Activated naive CD4-positive, alpha-beta T cell treated with anti-CD3 and anti-CD28 coated beads, Interleukin-2, amount 50 U/mL, for 16 hours (primary cell): ENCODE results near the gene PLPP7.

Source experiments
- DNase-seq: peaks from one replicate; pipeline ENCODE4 v3.0.0-alpha.2; 2020

The PLPP7 gene

DNA sequence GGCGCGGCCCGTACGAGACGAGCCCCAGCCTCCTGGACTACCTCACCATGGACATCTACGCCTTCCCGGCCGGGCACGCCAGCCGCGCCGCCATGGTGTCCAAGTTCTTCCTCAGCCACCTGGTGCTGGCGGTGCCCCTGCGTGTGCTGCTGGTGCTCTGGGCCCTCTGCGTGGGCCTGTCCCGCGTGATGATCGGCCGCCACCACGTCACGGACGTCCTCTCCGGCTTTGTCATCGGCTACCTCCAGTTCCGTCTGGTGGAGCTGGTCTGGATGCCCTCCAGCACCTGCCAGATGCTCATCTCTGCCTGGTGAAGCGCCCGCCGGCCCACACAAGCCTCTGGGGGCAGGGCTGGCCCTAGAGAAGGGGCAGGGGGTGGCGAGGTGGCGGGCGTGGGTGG is 18.5 kb downstream of the PLPP7 start:
- DNase-seq: no peak

DNA sequence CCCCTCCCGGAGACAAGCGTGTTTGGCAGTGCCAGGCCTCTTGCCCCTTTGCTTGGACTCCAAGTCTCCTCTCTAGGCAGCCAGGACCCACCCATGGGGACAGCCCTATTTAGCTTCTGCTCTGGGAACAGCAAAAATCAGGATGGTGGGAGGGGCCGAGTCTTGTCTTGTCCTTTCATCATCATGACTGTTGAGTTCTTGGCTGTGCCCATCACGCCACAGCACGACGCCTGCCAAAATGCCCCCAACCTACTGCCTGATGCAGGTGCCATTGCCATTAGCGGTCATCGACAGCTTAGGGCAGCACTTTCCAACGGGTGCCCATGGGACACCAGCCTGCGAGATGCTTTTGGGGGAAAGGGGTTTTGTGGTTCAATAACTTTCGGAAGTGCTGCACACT is 18.9 kb downstream of the PLPP7 start:
- DNase-seq: no peak

GRCh38 chr9:131308906-131309529 is 19.5 kb downstream of the PLPP7 start:
- no peak for DNase-seq

GRCh38 chr9:131309530-131310276 is 20.2 kb downstream of the PLPP7 start:
- DNase-seq: no peak

DNA sequence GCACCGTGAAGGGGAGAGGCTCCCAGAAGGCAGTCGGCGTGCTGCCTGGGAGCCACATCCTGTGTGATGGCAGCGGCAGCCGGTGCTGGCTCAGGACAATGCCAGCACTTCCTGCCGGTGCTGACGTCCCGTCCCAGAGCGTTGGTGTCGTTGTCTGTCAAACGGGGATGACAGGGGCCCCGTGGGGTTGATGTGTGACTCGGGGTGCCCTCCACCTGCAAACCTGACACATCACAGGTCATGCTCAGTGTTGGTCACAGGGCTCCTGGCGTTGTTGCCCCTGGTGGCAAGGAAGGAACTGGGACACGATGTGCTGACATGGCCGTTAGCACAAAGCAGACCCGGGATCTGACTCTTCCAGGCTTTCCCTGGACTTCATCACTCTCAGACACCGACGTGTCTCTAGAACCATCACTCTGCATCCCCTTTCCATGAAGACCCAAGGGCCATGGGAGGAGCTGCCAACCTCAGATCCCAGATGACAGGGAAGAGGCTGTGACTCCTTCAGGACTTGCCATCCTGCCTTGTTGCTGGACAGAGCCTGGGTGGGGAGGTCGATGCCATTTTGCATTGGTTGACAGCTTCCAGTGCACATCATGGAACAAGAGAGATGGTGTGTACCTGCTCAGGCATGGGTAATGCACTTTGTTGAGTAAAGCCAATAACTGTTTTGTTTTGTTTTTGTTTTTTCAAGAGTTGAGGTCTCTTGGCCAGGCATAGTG is 21.5 kb downstream of the PLPP7 start:
- DNase-seq: peak; percentile 59

GRCh38 chr9:131312246-131312645 is 22.7 kb downstream of the PLPP7 start:
- DNase-seq: no peak

DNA sequence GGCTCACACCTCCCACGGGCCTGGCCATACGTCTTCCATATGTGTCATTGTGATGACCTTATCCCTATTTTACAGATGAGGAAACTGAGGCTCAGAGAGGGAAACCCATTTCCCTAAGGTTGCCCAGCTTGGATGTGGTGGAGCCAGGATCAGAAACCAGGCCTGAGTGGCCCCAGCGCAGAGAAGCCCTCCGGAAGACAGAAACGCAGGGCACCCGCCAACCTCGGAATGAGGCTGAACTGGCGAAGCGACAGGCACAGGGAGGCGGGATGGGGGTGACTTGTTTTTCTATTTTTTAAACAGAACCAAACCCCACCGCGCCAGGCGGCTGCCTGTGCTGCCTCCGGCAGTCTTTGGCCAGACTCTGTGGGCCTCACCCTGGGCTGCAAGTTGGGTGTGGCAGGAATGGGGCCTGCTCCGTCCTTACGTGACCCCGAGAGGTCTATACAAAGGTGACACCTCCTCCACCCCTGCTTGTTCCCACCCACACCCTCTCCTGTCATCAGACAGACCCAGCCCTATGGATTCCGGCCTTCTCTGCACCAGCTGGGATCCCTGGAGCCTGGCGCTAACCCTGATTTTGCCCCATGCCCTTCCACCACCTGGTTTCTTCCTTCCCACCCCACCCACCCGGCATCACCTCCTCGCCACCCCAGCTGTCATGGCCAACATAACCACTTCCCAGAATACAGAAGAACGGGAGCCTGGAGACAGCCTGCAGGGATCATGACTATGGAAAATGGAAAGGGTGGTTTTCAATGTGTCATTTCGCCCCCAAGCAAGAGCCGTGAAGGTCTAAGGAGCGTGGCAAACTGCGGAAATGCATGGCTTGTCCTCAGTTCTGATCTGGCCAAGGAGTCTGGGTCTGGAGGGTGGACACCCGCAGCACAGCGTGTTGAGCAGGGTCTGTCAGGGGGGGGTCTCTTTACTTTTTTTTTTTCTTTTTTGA is 23.6 kb downstream of the PLPP7 start:
- no peak for DNase-seq

DNA sequence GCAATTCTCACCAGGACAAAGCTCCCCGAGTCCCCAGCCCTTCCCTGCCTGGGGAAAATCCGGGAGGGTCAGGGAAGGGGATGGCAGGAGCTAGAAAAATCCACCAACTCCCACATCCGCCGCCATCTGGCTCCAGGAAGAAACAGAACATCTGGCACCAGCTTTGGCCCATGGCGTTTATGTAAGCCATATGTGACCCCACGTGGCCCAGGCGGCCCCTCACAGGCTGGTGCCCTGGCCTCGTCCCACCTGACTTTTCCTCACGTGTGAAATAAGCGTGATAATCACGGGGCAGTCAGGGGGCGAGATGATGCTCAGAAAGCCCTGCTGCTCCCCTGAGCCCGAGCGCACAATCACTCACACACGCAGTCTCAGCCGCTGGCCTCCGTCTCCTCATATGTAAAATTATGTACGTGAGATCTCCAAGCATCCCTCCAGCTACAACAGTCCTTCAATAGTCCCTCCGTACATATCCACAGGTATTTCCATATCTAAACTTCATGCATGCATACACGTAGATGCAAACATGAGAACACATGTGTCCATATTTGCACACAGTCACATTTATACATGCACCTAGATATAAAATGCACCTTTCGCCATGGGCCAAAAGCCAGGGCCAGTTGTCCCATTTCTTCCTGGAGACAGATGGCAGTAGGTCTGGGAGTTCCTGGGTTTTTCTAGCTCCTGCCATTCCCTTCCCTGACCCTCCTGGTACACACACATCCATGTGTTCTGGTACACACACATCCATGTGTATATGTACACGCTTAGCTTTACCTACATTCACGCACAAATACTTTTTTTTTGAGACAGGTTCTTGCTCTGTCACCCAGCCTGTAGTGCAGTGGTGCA is 28.9 kb downstream of the PLPP7 start:
- no peak for DNase-seq

DNA sequence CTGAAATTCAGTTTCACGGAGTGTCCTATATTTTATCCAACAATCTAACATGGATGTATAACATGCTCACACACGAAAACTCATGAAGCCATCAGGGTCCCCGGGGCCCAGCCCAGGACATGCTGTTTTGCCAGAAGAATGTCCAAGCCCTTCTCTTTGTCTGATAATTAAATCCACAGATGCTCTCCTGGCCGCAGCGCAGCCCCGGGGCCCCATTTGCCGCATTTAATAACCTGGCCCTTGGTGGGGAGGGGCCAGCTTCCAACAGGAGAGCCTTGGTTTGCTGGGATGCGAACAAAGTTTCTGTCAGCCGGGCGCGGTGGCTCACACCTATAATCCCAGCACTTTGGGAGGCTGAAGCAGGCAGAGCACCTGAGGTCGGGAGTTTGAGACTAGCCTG is 30.0 kb downstream of the PLPP7 start:
- DNase-seq: no peak

- DNase-seq: no peak
Measured at GRCh38 chr9:131320031-131320685, 30.6 kb downstream of the PLPP7 start.

GRCh38 chr9:131323629-131324028 is 34.1 kb downstream of the PLPP7 start:
- DNase-seq: no peak

DNA sequence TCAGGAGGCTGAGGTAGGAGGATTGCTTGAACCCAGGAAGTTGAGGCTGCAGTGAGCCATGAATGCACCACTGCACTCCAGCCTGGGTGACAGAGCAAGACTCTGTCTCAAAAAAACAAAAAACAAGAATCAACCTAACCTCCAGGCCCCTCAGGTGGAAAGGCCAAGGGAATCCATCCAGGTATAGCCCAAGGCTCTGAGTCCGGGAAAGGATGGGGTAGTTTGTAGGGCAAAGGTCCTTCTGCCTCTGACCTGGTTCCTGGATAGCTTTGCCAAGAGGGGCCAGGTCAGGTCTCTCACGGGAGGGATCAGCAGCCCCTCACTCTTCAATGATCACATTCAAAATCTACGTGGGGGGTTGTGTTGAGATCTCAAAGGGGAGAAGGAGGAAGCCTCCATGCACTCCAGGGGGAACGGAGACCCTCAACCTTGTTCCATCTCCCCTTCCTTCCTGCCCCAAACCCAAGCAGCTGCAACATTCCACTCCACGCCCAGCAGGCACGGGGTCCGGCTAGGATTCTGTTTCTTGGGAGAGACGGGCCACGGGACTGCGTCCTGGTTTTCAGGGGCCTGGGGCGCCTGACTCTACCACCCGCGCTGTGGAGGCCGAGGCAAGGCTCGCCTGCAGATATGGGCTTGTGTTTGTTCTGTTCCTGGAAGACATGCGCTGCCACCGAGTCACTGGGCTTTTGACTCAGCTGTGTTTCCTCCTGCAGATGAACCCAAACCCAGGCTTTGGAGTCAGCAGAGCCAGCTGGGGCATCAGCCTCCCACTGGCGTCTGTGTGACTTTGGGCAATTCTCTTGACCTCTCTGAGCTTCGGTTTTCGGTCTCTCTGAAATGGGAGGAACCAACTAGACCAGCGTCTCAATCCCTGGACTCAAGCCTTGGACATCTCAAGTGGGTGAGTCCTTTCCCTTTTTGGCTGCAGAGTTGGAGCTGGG is 35.5 kb downstream of the PLPP7 start:
- DNase-seq: no peak

DNA sequence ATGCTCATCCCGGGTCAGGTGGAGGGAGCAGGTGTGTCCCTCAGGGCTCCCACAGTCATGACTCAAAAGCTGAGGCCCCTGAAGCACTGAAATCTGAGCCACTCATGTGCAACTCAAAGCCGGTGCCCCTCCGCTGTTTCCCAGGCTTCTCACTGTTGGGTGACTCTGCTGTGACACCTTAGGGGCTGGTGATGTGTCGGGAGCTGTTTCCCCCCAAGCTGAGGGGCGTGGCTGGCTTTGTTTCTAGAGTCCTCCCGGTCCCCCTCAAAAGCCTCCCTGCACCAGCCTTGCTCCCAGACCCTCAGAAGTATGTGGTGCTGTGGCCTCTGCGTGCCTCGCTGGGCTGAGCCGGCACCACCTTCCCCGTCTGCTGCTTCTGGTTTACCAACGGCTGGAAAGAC is 39.7 kb downstream of the PLPP7 start:
- no peak for DNase-seq

- DNase-seq: no peak
Measured at GRCh38 chr9:131330814-131331600, 41.5 kb downstream of the PLPP7 start.

- peak; percentile 1 for DNase-seq
Measured at GRCh38 chr9:131331996-131332395, 42.5 kb downstream of the PLPP7 start.

DNA sequence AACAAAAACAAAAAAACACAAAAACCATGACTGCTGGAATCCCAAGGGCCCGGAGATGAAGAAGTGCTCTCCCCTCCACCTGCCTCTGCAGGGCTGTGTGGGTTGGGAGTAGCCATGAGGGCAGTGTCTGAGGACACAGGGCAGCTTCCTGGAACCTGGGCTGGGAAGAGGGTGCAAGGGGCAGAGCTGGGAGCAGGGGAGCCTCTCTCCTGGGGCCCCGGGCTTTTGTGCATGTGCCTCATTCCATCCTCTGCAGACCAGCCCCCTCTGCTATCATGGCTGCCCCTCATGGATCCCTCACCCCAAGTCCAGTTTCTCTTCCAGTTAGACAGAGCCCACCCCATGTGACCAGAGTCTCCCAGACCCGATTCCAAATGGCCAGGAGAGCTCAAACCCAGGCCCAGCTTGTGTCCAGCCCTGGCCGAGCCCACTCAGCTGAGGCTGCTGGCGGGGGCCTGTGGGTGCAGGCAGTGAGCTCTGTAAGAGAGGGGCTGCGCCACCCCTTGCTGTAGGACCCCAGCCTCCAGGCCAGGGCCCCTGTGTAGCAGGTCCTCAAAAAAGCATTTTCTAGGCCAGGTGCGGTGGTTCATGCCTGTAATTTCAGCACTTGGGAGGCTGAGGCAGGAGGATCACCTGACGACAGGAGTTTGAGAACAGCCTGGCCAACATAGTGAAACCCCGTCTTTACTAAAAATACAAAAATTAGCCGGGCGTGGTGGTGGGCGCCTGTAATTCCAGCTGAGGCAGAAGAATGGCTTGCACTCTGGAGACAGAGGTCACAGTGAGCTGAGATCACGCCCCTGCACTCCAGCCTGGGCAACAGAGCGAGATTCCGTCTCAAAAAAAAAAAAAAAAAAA is 44.5 kb downstream of the PLPP7 start:
- DNase-seq: peak; percentile 5

DNA sequence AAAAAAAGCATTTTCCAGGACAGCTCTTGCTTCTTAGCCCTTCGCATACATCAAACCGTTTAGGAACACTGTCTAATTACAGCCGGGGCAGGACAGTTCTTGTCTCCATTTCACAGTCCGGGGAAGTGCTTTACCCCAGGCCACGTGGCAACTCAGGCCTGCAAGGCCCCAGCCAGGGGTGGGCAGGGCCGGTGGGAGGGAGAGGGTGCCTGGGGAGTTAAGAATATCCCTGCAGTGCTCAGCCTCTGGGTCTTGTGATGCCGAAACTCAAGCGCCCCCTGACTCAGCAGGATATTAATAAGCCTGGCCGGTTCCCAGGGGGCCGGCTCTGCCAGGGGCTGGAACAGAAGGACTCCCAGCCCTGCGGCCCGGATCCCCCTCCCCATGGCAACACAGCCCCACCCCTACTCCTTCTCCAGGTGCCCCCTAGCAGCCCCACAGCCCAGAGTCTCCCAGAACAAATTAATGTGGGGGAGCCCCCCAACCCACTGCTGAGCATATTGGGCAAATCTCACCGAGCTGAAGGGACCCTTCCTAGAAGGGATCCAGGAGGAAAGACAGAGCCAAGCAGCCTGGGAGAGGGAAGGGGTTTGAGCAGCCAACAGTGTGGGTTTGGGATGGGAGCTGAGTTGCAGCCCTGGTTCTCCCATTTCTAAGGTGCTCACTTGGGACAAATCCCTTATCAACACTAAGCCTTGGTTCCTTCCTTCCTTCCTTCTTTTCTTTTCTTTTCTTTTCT is 45.3 kb downstream of the PLPP7 start:
- peak; percentile 6 for DNase-seq

- DNase-seq: peak; percentile 0
Measured at GRCh38 chr9:131335368-131335755, 45.8 kb downstream of the PLPP7 start.
